Neural cell (in vitro differentiated cells): ENCODE data around the gene ZNF775.

Source experiments
- EP300 ChIP-seq: fragments of 450-650 bp; conservative IDR thresholded peaks from 2 replicates; pipeline ENCODE4 v1.6.1; 2014; ENCODE audit warnings: antibody characterized with exemption, mild to moderate bottlenecking, moderate library complexity; ENCODE audit not compliant: poor library complexity, severe bottlenecking
- POLR2AphosphoS5 ChIP-seq: IDR thresholded peaks from 2 replicates; pipeline ENCODE4 v1.6.1; 2012
- RAD21 ChIP-seq: fragments of 450-650 bp; conservative IDR thresholded peaks from 2 replicates; pipeline ENCODE4 v1.6.1; 2014; ENCODE audit warnings: antibody characterized with exemption, mild to moderate bottlenecking, moderate library complexity
- TAF1 ChIP-seq: IDR thresholded peaks from 2 replicates; pipeline ENCODE4 v1.6.1; 2012; ENCODE audit warnings: low read depth
- TF ChIP-seq, protein P1 (sequence below): fragments of 450-650 bp; IDR thresholded peaks from 2 replicates; pipeline ENCODE4 v1.5.1; 2014; ENCODE audit warnings: antibody characterized with exemption, mild to moderate bottlenecking, moderate library complexity; ENCODE audit not compliant: poor library complexity, severe bottlenecking

DNA sequence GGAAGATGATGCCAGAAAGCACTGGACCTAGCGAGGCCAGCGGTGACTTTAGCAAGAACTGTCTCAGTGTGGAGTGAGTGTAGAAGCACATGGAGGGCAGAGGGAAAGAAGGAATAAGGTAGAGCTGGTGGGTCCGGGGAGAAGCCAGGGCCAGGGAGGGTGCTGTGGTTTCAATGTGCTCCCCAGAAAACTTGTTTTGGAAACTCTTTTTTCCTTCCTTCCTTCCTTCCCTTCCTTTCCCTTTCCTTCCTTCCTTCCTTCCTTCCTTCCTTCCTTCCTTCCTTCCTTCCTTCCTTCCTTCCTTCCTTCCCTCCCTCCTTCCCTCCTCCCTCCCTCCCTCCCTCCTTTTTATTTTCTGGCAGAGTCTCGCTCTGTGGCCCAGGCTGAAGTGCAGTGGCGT is 32.2 kb upstream of the ZNF775 start:
- TF ChIP-seq EP300, result no peak
- TF ChIP-seq, protein P1, sequence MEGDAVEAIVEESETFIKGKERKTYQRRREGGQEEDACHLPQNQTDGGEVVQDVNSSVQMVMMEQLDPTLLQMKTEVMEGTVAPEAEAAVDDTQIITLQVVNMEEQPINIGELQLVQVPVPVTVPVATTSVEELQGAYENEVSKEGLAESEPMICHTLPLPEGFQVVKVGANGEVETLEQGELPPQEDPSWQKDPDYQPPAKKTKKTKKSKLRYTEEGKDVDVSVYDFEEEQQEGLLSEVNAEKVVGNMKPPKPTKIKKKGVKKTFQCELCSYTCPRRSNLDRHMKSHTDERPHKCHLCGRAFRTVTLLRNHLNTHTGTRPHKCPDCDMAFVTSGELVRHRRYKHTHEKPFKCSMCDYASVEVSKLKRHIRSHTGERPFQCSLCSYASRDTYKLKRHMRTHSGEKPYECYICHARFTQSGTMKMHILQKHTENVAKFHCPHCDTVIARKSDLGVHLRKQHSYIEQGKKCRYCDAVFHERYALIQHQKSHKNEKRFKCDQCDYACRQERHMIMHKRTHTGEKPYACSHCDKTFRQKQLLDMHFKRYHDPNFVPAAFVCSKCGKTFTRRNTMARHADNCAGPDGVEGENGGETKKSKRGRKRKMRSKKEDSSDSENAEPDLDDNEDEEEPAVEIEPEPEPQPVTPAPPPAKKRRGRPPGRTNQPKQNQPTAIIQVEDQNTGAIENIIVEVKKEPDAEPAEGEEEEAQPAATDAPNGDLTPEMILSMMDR, result no peak
- no peak for TF ChIP-seq POLR2AphosphoS5
- TF ChIP-seq TAF1, result no peak
- TF ChIP-seq RAD21, result no peak
